Measurements from ENCODE around the gene KCNG1. TPM values are rescaled to one million over a fixed set of nuclear protein-coding genes. Genes with fewer than 3 reads are reported as not detected.

KCNG1 gene
- total RNA-seq, 6 experiments from 2014 or later, result 3.0 to 5.4 (median 3.5) TPM

DNA sequence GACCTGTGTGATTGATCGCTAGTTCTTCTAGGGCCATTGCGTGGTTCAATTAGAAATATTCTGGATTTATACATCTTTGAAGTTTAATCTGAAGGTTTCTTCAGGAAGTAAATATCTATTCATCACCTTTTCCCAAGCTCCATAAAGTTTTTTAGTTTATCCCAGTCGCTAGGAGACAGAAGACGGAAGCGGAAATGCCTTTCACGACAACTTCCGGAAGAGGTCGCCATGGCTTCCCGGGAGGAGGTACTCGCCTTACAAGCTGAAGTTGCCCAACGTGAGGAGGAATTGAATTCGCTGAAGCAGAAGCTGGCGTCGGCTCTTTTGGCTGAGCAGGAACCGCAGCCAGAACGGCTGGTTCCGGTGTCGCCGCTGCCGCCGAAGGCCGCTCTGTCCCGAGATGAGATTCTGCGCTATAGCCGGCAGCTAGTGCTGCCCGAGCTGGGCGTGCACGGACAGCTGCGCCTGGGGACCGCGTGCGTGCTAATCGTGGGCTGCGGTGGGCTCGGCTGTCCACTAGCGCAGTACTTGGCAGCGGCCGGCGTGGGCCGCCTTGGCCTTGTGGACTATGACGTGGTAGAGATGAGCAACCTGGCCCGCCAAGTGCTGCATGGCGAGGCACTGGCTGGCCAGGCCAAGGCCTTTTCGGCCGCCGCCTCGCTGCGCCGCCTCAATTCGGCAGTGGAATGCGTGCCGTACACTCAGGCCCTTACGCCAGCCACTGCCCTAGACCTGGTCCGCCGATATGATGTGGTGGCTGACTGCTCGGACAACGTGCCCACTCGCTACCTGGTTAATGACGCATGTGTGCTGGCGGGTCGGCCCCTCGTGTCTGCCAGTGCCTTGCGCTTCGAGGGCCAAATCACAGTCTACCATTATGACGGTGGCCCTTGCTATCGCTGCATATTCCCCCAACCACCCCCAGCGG is 64.0 kb downstream of the KCNG1 start, which contains the start of gene MOCS3:
Gene MOCS3 (plus strand): TSS at position 204 of the 928 bp plus-strand sequence. CDS start 25 bp downstream, at position 229.
- peak within 1 kb of the TSS; percentile 100 for H3K27ac Mint-ChIP-seq
- peak within 1 kb of the TSS; percentile 98 for H3K4me3 Mint-ChIP-seq
- H3K4me1 Mint-ChIP-seq (ENCODE audit: low read depth), result peaks cover 46% of the 10 kb centered on the region
- H3K36me3 Mint-ChIP-seq (ENCODE audit: low read depth), result peaks cover 35% of the 10 kb centered on the region
- TF ChIP-seq, protein P1, sequence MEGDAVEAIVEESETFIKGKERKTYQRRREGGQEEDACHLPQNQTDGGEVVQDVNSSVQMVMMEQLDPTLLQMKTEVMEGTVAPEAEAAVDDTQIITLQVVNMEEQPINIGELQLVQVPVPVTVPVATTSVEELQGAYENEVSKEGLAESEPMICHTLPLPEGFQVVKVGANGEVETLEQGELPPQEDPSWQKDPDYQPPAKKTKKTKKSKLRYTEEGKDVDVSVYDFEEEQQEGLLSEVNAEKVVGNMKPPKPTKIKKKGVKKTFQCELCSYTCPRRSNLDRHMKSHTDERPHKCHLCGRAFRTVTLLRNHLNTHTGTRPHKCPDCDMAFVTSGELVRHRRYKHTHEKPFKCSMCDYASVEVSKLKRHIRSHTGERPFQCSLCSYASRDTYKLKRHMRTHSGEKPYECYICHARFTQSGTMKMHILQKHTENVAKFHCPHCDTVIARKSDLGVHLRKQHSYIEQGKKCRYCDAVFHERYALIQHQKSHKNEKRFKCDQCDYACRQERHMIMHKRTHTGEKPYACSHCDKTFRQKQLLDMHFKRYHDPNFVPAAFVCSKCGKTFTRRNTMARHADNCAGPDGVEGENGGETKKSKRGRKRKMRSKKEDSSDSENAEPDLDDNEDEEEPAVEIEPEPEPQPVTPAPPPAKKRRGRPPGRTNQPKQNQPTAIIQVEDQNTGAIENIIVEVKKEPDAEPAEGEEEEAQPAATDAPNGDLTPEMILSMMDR (IDR thresholded peaks at IDR 0.05), result peak; percentile 36; the same call in 1 of the 2 replicates
- H3K9me3 Mint-ChIP-seq, result no peaks in the 10 kb centered on the region
- peak; percentile 88 for DNase-seq
- no peaks in the 10 kb centered on the region; the same call in 1 of the 2 replicates for H3K27me3 Mint-ChIP-seq (ENCODE audit: insufficient read depth)

DNA sequence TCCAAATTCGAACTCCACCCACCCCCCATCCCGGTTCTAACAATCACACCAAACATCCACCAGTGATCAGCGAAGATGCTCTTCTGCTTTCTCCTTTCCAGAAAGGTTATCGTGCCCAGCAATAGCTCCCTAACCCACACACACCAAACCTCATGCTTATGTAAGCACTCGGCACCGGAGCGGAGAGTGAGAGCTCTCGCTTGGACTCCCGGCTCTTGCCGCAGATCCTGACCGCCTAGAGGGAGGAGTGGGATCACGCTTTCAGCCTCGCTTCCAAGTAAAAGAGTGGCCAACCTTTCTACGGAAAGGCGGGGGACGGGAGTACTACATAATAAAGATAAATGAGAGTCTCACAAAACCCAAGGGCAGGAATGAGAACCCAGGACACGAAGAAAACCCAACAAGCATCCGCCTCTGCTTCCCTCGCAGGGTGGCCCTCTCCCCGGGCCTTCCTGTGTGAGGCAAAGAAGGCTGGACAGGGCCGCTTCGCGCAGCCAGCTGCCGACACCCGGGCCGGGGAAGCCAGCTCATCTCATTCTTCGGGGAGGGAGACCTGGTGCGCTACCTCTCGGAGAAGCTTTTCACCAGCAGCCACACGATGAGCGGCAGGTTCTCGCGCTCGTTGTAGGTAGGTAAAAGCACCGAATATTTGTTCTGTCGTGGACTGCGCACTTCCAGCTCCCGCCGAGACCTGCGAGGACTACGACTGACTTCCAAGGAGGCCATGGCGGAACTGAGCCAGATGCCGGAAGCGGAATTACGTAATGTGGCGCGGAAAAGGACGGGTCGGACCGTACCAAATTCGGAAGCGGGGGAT is 64.9 kb downstream of the KCNG1 start, which contains the start of gene DPM1:
Gene DPM1 (minus strand): TSS at position 735 of the 817 bp plus-strand sequence. CDS start 9 bp downstream, at position 726.
- Mint-ChIP-seq H3K9me3 (no peaks in the 10 kb centered on the region), H3K4me1 (ENCODE audit: low read depth) (peaks cover 50% of the 10 kb centered on the region), H3K4me3 (peak within 1 kb of the TSS; percentile 98), H3K27ac (peak within 1 kb of the TSS; percentile 100), H3K36me3 (ENCODE audit: low read depth) (peaks cover 42% of the 10 kb centered on the region), H3K27me3 (ENCODE audit: insufficient read depth) (no peaks in the 10 kb centered on the region; the same call in 1 of the 2 replicates)
- TF ChIP-seq, protein P1 (IDR thresholded peaks at IDR 0.05), result no peak
- DNase-seq, result peak; percentile 9

DNA sequence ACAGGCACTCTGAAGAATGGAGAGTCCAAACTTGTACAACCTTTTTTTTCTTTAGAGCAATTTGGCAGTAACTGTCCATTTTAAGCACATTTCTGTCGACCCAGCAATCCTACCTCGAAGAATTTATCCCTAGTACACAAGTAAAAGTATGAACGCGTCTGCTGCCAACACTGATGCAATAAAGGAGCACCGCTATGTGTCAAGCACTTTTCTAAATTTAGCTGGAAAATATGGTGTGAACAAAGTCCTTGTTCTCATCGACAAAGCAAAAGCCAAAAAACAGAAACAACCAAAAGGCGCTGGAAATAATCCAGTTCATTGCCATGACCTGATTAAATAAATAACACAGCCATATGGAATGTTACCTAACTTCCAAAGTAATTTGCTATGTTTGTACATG is 65.6 kb downstream of the KCNG1 start:
- Mint-ChIP-seq H3K36me3 (ENCODE audit: low read depth) (peaks cover 41% of the 10 kb centered on the region), H3K27ac (peak overlapping the region; percentile 100), H3K27me3 (ENCODE audit: insufficient read depth) (no peaks in the 10 kb centered on the region; the same call in 1 of the 2 replicates), H3K4me3 (peak overlapping the region; percentile 98), H3K4me1 (ENCODE audit: low read depth) (peaks cover 50% of the 10 kb centered on the region), H3K9me3 (no peaks in the 10 kb centered on the region)
- TF ChIP-seq, protein P1 (IDR thresholded peaks at IDR 0.05), result no peak
- no peak for DNase-seq

DNA sequence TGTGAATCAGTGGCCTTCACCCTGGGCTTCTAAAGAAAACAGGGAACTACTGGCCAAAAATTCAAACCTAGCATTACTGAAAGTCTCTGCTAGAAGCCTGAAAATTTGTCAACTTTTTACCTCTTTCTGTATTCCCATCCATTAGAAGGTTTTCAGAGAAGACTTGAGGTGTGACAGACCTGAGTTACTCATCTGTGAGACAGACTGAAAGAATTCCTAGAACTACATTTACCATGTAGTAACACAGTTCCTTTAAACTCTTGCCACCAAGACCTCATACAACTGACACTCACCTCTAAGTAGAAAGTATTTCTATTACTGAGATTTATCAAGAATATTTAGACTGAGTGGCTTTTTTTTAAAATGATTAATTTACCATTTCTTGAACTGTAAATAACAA is 69.1 kb downstream of the KCNG1 start:
- peaks cover 44% of the 10 kb centered on the region for H3K36me3 Mint-ChIP-seq (ENCODE audit: low read depth)
- H3K9me3 Mint-ChIP-seq, result no peaks in the 10 kb centered on the region
- H3K27ac Mint-ChIP-seq, result no peak overlapping the region
- peaks cover 2% of the 10 kb centered on the region for H3K27me3 Mint-ChIP-seq (ENCODE audit: insufficient read depth)
- no peak for DNase-seq
- peaks cover 41% of the 10 kb centered on the region for H3K4me1 Mint-ChIP-seq (ENCODE audit: low read depth)
- H3K4me3 Mint-ChIP-seq, result no peak overlapping the region
- TF ChIP-seq, protein P1 (IDR thresholded peaks at IDR 0.05), result no peak

Other genes starting within 250 kb of the KCNG1 start
- gene BCAS4, start 228.0 kb downstream of the KCNG1 start, total RNA-seq (2021; fragmentation: NEBNext Ultra II Directional; extraction: Animal tissue kit (Norgen Biotek cat#: 25700)), result 10 to 100 TPM; 19.8 to 23.5 (median 21.7) TPM
- gene ADNP, start 91.7 kb downstream of the KCNG1 start, total RNA-seq (2021; fragmentation: NEBNext Ultra II Directional; extraction: Animal tissue kit (Norgen Biotek cat#: 25700)), result 10 to 100 TPM; 56.5 to 68.8 (median 57.3) TPM
- gene DPM1, start 64.6 kb downstream of the KCNG1 start, total RNA-seq (2021; fragmentation: NEBNext Ultra II Directional; extraction: Animal tissue kit (Norgen Biotek cat#: 25700)), result 10 to 100 TPM; 51.8 to 59.9 (median 57.4) TPM
- 1 to 10 TPM; 5.0 to 6.1 (median 5.4) TPM for gene MOCS3, start 64.3 kb downstream of the KCNG1 start, total RNA-seq (2021; fragmentation: NEBNext Ultra II Directional; extraction: Animal tissue kit (Norgen Biotek cat#: 25700))